HG02571 (cell line): ENCODE results near the gene ZBTB17.
"Not testable (repeated sequence)": the region's sequence is repeated elsewhere in the genome, so short reads cannot be mapped to it uniquely, and the experiment has no call there.

Experiments
- ATAC-seq: cut with Tn5 transposase; IDR thresholded peaks from one replicate; pipeline ENCODE4 v1.9.1; 2021; ENCODE audit warnings: mild to moderate bottlenecking, moderate library complexity; ENCODE audit not compliant: unreplicated experiment

The ZBTB17 gene

GRCh38 chr1:15900662-15901279 is 75.1 kb downstream of the ZBTB17 start:
- ATAC-seq: no peak

GRCh38 chr1:15899266-15899665 is 76.6 kb downstream of the ZBTB17 start:
- ATAC-seq: no peak

GRCh38 chr1:15896841-15897610 is 78.9 kb downstream of the ZBTB17 start:
- not testable (repeated sequence) for ATAC-seq

- ATAC-seq: no peak
These were observed 80.7 kb downstream of the ZBTB17 start for GRCh38 chr1:15895233-15895632.

GRCh38 chr1:15892857-15893599 is 82.9 kb downstream of the ZBTB17 start:
- ATAC-seq: not testable (repeated sequence)
